Fibroblast of skin of right quadriceps (primary cell): ENCODE results near the gene ASS1.

Source experiments
- DNase-seq: peaks from one replicate; pipeline ENCODE4 v3.0.0-alpha.2; 2013

Gene ASS1

DNA sequence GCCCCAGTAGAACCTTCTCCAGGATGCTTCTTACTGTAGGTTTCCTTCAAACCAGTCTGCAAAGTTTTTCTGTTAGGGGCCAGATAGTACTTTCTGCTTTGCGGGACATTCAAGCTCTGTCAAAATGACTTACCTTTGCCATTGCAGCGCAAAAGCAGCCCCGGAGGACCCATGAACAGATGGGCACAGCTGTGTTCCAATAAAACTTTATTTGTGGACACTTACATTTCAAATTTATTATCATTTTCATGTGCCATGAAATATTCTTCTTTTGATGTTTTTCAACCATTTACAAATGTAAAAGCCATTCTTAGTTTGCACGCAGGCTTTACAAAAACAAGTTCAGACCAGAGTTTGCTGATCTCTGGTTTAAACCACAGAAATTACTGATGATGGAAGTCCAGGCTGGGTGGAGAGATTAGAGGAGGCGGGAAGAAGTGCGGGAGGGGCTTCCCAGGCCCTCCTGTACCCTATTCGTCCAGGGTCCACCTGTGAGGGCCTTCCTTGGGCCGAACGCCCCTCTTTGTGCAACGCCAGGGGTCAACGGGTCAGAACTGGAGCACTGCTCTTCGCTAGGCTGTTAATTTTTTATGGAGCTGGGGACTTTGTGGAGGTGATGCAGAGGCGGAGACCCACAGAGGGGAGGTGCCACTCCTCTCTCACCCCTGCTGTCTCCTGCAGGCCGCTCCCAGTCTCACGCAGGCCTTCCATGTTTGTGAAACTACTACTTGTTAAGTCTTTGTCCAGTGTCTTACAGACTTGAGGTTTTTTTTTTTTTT lies 7.6 kb upstream of the ASS1 start:
- DNase-seq = no peak

GRCh38 chr9:130438382-130438981 lies 6.3 kb upstream of the ASS1 start:
- DNase-seq = no peak

DNA sequence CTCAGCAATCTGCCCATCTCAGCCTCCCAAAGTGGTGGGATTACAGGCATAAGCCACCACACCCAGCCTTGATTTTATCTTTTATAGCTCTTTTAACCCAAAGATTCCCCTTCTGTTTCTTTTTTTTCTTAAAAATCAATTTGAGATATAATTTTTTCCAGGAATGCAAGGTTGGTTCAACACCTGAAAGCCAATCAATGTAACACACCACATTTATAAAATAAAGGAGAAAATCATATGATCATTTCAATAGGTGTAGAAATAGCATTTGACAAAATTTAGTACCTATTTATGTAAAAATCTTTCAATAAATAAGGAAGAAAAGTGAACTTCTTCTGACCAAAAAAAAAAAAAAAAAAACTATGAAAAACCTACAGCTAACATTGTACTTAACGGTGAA lies 3.7 kb upstream of the ASS1 start:
- DNase-seq = no peak

DNA sequence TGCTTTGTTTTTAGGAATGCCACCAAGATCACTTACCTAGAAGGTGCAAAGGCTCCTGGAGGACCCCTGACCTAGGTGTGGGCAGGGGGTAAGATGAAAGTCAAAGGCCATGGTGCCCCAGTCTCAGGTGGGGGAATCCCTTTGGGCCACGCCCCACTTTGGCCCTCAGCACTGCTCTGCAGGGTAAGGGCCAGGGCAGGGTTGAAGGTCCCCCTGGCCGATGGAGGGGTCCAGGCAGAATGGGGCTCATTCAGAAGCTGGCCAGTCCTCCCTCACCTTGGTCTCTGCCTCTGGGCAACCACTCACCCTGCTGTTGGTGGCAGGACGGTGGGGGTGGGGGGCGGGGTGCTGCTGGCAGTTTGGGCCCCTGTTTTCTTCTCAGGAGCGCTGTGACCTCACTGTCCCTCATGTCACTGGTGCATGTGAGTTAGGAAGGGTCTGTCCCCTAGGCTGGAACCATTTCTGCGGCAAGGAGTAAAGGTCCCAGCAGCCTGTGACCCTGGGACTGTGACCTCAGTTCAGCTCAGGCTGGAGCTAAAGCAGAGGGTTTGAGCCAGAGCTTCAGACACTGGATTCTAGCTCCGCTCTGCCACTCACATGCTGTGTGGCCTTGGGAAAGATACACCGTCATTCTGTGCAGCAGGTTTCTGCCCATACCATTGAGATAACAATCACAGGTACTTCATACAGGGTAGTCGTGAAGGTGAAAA lies 1.9 kb upstream of the ASS1 start:
- DNase-seq = no peak

- no peak for DNase-seq
Observed at GRCh38 chr9:130443456-130443801, 1.3 kb upstream of the ASS1 start.

DNA sequence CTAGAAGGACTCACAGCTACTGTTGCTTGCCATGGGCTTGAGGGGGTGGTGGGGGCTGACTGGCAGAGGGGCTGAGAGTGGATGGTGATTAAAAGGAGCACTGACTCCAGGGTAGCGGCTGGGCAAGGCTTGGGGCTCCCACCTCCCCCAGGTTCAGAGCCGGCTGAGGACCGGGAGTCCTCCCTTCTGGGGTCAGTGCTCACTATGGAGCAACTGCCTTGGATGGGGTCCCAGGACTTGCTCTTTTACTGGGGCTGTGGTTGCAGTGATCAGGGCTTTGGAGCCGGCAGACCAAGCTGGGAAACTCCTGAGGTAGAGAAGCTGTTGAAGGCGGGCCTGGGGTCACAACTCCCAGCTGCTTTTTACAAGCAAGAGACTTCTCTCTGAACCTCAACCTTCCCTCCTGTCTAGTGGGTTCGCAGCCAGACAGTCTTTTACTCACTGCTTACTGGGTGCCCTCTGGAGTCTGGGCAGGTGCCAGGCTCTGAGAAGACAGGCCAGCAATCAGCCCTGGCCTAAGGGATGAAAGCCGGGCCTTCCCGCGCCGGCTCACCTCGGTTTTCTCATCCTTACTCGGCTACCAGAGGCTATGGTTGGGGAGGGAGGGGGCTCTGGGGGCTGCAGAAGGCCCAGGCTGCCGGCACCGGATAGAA lies 795 bp upstream of the ASS1 start:
- DNase-seq = no peak

DNA sequence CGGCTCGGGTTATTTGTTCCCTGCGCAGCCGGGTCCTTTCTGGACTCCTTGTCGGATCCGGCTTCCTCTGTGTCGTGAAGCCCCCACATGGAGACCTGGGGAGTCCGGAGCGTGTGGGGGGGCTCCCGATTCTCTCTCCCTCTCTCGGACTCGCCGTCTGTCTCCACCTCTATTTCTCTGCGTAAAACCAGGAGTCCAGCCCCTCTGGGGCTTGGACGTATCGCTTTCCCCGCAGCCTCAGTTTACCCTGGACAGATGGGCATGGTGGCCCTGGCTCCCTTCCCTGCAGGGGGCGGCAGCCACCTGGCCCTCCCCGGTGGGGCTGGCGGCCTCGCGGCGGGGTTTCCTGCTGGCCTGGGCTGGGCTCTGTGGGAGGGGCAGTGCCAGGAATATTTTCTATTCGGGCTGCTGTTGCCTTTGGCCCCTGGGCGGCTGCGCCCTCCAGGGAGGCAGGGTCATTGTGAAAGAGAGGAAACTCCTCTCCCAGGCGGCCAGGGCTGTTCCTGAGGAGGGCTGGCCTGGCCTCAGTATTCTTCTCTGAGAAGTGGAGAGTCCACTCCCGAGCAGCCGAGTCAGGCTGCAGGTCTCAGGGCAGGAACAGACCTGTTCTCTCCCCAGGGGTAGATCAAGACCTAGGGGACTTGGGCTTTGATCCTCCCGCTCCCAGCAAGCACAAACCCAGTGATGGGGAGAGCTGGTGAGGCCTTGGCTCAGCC lies 665 bp downstream of the ASS1 start:
- peak; percentile 17 for DNase-seq

GRCh38 chr9:130446101-130446861 lies 1.5 kb downstream of the ASS1 start:
- DNase-seq = peak; percentile 83

DNA sequence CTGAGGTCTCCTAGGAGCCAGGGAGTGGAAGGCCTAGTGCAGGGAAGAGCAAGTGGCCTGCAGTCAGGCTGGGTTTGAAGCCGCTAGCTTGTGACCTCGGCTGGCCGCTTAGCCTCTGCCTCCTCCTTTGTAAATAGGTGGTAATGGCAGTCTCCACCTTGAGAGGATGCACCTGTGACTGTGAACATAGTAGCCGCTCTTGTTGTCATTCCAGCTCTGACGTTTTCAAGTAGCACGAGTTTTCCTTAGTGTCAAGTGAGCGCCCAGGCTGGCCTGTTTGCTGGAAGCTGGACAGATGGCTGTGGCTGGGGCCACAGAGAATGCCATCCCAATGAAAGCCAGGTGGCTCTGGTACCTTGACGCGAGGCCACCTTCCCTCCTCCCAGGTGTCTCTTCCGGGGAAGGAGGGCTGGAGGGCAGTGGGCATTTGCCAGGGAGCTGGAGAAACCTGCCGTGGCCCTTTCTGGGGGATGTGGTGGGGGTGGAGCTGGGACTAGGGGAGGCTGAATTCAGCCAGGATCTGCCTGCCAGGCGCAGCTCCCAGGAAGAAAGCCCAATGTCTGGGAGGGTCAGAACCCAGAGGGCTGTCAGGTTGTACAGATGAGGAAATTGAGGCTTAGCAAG lies 2.5 kb downstream of the ASS1 start:
- DNase-seq = no peak

DNA sequence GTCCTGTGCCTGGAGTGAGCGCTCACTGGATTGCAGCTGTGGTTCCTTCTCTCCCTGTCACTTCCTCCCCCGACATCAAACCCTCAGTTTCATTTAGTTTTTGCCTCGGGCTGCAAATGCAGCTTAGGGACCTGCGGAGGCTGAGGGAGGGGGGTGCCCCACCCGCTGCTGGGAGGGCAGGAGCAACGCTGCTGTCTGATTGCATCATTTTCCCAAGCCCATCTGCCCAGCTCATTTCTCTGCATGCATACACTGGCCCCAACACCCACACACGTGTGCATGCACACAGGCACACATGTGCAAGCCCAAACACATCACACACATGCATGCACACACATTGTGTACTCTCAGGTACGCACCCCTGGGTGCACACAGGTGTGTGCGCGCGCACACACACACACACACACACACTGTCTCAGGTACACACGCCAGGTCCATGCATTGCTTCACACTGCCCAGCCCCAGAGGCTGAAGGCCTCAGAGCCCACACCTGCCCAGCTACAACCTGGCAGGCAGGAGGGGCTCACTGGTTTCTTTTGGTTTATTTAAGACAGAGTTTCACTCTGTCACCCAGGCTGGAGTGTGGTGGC lies 3.4 kb downstream of the ASS1 start:
- DNase-seq = peak; percentile 76

DNA sequence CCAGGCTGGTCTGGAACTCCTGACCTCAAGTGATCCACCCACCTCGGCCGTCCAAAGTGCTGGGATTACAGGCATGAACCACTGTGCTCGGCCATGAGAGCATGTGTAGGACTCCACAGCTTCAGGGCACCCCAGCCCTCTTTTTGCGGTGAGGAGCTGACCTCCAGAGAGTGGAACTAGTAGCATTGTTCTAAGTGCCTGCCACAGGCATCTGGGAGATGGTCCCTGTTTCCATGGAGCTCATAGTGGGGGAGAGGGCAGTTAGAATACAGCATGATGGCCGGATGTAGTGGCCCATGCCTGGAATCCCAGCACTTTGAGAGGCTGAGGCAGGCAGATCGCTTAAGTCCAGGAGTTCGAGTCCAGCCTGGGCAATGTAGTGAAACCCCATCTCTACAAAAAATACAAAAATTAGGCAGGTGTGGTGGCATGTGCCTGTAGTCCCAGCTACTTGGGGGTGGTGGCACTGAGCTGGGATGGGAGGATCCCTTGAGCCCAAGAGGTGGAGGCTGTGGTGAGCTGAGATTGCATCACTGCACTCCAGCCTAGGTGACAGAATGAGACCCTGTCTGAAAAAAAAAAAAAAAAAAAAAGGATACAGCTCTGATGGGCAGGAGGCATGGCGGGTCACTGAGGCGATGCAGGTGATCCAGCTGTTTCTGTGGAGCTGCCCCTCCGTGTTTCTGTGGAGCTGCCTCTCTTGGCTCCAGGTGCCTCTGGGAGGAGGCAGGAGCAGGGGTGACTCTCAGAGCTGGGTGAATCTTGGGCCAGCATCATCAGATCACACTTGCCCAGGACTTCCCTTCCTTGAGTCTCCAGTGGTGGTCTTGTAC lies 4.2 kb downstream of the ASS1 start:
- no peak for DNase-seq

DNA sequence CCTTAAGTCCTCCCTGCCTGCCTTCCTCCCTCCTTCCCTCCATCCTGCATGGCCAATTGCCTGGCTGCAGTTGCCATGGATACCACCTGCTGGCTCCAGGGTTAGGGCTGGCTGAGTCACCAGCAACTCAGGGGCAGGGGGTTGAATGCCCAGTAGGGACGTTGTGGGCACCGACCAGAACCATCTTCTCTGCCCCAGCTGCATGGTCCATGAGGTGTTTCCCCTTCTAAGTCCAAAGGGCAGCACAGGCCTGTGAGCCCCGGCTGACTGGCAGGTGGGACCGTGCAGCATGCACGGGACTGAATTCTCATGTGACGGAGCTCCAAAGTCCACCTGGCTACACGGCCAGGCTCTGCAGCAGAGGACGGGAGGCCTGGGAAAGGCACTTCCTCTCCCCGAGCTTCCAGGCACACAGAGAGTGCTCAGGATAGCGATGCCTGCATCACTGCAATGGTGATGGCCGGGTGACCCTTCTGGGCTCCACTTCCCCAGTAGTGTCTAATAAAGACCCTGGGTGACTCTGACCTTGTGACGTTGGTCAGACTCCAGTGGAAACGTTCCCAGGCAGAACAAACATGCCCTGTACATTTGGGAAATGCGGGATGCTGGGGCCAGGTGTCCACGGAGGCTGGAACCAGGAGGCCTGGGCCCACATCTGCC lies 5.7 kb downstream of the ASS1 start:
- DNase-seq = no peak

DNA sequence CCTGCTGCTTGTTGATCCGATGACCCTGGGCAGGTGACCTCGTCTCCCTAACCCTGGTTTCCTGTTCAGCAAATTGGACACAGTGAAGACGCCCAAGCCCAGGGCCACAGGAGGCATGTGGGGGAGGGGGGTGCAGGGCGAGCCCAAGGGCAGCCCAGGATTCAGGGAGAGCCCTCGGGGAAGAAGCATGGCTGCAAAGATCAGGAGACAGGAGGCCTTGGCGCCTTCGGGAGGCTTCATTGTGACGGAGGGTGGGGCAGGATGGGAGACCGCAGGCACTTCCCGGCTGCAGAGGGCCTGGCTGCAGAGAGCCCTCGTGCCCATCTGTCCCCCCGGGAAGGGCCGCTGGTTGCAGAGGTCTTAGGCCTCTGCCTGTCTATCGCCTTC lies 6.2 kb downstream of the ASS1 start:
- DNase-seq = no peak

DNA sequence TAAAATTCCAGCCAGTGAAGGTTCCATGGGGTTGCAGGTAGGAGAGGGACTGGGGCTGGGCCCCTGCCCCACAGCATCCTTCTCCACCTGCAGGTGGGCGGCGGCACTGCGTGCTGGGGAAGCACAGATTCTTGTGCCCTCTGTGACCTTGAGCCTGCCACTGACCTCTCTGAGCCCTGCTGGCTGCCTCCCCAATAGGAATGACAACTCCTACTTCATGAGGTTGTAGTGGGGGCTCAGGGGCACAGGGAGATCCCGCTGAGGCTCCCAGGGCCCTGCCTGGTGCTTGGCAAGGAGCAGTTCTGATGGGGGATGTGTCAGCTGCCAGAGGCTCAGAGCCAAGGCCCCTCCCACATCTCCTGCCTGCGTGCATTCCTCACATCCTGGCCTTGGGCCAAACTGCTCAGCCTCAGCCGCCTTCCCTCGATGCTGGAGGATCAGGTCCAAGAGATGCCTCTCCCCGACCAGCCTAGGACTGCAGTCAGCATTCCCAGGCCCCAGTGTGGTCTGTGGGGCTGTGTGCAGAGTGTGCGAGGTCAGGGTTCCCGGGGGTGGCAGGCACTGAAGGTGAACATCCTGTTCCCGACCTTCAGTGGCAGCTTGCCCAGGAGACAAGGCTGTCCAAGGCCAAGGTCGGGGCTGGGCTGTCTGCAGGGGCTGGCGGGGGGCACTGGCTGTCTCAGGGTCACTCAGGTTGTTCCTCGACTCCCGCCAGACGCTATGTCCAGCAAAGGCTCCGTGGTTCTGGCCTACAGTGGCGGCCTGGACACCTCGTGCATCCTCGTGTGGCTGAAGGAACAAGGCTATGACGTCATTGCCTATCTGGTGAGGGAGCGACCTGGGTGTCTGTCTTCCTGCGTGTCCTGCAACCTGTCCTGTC lies 7.0 kb downstream of the ASS1 start:
- peak; percentile 95 for DNase-seq

DNA sequence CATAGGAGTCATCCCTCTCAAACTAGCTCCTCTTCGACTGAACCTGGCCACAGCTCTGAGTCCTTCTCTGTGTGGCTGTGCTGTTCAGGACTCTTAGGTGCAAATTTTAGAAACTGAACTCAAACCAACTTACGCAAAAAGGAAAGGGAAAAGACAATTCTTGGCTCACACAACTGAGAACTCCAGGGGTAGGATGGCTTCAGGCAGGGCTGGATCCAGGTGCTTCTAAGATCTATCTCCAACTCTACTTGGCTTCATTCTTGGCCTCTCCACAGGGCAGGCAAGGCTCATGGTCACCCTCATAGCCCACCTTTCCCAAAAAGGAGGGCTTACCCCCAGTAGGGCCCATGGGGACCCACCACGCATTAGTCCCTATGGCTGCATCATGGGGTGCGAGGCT lies 8.1 kb downstream of the ASS1 start:
- DNase-seq = no peak

DNA sequence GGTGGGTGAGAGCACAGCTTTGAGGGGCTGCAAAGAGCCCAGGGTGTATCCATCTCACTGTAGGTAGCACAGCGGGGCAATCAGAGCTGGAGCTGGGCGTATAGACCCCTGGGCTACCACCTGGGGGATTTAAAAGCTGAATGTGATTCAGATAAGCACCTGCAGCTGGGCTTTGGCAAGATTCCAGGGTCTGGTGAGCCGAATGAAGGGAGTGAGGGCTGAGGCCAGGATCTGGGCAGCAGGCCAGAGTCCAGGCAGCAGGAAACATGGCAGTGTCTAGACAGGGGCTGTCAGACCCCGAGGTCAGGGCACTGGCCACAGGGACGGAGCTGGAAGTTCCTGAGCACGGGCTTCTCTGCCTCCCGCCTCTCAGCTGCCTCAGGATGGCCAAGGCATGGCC lies 8.7 kb downstream of the ASS1 start:
- DNase-seq = peak; percentile 8

DNA sequence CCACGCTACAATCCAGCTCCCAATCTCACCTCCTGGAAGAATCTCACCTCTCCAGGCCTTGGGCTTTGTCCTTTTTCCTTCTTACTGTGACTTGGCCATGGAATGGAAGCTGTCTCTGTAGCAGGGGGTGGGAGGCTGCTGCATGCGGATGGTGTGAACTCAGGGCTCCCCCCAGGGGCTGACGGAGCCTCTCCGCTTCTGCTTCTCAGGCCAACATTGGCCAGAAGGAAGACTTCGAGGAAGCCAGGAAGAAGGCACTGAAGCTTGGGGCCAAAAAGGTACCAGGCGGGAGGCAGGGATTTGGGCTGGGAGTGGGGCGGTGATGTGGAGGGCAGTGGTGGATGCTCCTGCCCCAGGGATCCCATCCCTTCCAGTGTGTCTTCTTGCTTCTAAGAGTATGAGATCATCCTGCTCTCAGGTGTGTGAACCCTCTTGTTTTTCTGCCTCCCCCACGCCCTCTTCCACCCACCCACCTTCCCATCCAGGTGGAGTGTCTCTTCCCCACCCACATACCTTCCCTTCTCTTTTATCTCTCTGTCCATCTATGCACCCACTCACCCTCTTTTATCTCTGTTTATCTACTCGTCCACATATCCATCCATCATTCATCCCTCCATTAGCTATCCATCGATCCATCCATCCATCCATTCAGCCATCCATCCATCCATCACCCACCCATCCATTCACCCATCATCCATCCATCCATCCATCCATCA lies 9.5 kb downstream of the ASS1 start:
- no peak for DNase-seq

GRCh38 chr9:130454812-130455325 lies 10.1 kb downstream of the ASS1 start:
- no peak for DNase-seq
